GM06990 (cell line): ENCODE data around the gene GRAP2.
"Not testable (repeated sequence)": the region's sequence is repeated elsewhere in the genome, so short reads cannot be mapped to it uniquely, and the experiment has no call there.

Source experiments
- DNase-seq: peaks from one replicate; pipeline ENCODE4 v3.0.0-alpha.2; 2011; ENCODE audit not compliant: insufficient read length; ENCODE audit errors: extremely low read depth
- H3K27me3 ChIP-seq: replicated peaks from 2 replicates; pipeline ENCODE4 v1.6.0; 2011; ENCODE audit warnings: low read length; ENCODE audit not compliant: control insufficient read depth, insufficient read depth
- H3K36me3 ChIP-seq: 2 replicates; pipeline ENCODE4 v1.5.1; 2011; ENCODE audit warnings: low read length; ENCODE audit not compliant: control insufficient read depth, insufficient read depth
- H3K4me3 ChIP-seq: replicated peaks from 2 replicates; pipeline ENCODE4 v1.5.1; 2011; ENCODE audit warnings: low read depth, mild to moderate bottlenecking, control low read depth, low read length
- TF ChIP-seq, protein P1 (sequence below): IDR thresholded peaks from 2 replicates; pipeline ENCODE4 v1.5.1; 2011; ENCODE audit warnings: low read length, control low read depth, mild to moderate bottlenecking, inconsistent platforms; ENCODE audit not compliant: insufficient read depth, poor library complexity, severe bottlenecking

GRAP2 gene

DNA sequence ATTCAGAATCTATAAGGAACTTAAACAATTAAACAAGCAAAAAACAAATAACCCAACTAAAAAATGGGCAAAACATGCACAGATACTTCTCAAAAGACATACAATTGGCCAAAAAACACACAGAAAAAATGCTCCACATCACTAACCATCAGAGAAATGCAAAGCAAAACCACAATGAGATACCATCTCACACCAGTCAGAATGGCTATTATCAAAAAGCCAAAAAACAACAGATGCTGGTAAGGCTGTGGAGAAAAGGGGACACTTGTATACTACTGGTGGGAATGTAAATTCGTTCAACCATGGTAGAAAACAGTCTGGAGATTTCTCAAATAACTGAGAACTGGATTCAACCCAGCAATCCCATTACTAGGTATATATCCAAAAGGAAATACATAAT lies 32.1 kb upstream of the GRAP2 start:
- TF ChIP-seq, protein P1, sequence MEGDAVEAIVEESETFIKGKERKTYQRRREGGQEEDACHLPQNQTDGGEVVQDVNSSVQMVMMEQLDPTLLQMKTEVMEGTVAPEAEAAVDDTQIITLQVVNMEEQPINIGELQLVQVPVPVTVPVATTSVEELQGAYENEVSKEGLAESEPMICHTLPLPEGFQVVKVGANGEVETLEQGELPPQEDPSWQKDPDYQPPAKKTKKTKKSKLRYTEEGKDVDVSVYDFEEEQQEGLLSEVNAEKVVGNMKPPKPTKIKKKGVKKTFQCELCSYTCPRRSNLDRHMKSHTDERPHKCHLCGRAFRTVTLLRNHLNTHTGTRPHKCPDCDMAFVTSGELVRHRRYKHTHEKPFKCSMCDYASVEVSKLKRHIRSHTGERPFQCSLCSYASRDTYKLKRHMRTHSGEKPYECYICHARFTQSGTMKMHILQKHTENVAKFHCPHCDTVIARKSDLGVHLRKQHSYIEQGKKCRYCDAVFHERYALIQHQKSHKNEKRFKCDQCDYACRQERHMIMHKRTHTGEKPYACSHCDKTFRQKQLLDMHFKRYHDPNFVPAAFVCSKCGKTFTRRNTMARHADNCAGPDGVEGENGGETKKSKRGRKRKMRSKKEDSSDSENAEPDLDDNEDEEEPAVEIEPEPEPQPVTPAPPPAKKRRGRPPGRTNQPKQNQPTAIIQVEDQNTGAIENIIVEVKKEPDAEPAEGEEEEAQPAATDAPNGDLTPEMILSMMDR = no peak
- no peak for DNase-seq
- no peak overlapping the region for H3K4me3 ChIP-seq
- no peaks in the 10 kb centered on the region for H3K27me3 ChIP-seq
- H3K36me3 ChIP-seq = no peaks in the 10 kb centered on the region

DNA sequence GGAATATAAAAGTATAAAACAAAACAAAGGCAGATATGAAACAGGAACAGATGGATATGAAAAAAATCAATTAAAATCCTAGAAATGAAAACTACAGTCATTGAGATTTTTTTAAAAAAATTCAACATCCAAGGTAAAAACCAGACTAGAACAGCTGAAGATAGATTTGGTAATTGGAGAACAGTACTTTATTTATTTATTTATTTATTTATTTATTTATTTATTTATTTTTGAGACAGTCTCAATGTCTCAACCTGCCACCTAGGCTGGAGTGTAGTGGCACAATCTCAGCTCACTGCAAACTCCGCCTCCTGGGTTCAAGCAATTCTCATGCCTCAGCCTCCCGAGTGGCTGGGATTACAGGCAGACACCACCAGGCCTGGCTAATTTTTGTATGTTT lies 31.1 kb upstream of the GRAP2 start:
- not testable (repeated sequence) for H3K27me3 ChIP-seq, H3K36me3 ChIP-seq, DNase-seq, H3K4me3 ChIP-seq

- no peak for DNase-seq
- H3K36me3 ChIP-seq = no peaks in the 10 kb centered on the region
- TF ChIP-seq, protein P1 = no peak
Observed at GRCh38 chr22:39871008-39871798, 29.7 kb upstream of the GRAP2 start.

DNA sequence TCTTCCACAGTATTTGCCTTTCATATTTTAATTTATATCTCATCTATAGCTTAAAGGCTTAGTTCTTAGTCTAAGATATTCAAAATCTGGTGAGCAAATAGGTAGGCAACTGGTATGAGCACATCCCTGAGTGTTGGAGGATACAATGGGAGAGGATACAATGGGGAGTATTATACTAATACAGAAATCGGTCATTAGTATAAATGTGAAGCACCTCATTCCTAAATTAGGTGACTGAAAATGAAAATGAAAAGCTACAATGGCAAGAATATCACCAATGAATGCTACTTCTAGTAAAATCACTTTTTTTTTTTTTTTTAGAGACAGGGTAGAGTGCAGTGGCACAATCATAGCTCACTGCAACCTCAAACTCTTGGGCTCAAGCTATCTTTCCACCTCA lies 28.3 kb upstream of the GRAP2 start:
- no peaks in the 10 kb centered on the region for H3K36me3 ChIP-seq
- TF ChIP-seq, protein P1 = no peak
- H3K27me3 ChIP-seq = no peaks in the 10 kb centered on the region
- no peak overlapping the region for H3K4me3 ChIP-seq
- DNase-seq = peak; percentile 41

More at GRCh38 chr22:39871008-39871798, 29.7 kb upstream of the GRAP2 start:
- no peak overlapping the region for H3K4me3 ChIP-seq
- no peaks in the 10 kb centered on the region for H3K27me3 ChIP-seq

GRCh38 chr22:39873965-39874364 lies 26.9 kb upstream of the GRAP2 start:
- no peak overlapping the region for H3K4me3 ChIP-seq
- no peaks in the 10 kb centered on the region for H3K27me3 ChIP-seq
- TF ChIP-seq, protein P1 = no peak
- H3K36me3 ChIP-seq = no peaks in the 10 kb centered on the region
- no peak for DNase-seq

DNA sequence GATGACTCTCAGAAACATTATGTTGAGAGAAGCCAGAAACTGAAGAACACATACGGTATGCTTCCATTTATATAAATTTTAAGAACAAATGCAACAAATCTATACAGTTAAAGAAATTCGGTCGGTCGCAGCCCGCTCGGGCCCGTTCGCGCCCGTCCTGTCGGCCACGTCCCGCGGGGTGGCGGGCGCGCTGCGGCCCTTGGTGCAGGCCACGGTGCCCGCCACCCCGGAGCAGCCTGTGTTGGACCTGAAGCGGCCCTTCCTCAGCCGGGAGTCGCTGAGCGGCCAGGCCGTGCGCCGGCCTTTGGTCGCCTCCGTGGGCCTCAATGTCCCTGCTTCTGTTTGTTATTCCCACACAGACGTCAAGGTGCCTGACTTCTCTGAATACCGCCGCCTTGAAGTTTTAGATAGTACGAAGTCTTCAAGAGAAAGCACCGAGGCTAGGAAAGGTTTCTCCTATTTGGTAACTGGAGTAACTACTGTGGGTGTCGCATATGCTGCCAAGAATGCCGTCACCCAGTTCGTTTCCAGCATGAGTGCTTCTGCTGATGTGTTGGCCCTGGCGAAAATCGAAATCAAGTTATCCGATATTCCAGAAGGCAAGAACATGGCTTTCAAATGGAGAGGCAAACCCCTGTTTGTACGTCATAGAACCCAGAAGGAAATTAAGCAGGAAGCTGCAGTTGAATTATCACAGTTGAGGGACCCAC lies 25.6 kb upstream of the GRAP2 start:
- H3K27me3 ChIP-seq, H3K4me3 ChIP-seq, H3K36me3 ChIP-seq: not testable (repeated sequence)
- peak; percentile 36 for DNase-seq
